Endothelial cell of umbilical vein (primary cell): ENCODE measurements around the gene KRT10. TPM values are rescaled to one million over a fixed set of nuclear protein-coding genes. Genes with fewer than 3 reads are reported as not detected.

Source experiments
- BruUV-seq: library from RNA; stranded (reverse); fragments of 400-500 nt; replicated peaks from 2 replicates; lab custom pipeline; 2021; lab: Mats Ljungman, UMichigan
- CTCF ChIA-PET: fragments of 300-600, 350-600 bp; sonication (Branson Sonifier 250); formaldehyde crosslinking; loops from one replicate; lab custom pipeline; 2021; ENCODE audit warnings: antibody characterized with exemption, inconsistent platforms; lab: Charles Lee
- POLR2A ChIA-PET: fragments of 300-600, 350-600 bp; sonication (Branson Sonifier 250); formaldehyde crosslinking; loops from one replicate; lab custom pipeline; 2021; ENCODE audit warnings: antibody characterized with exemption, inconsistent platforms; lab: Charles Lee
- DNase-seq: peaks from one replicate; pipeline ENCODE4 v3.0.0-alpha.2; 2011; ENCODE audit warnings: low read depth, low spot score
- FAIRE-seq: peaks from 2 replicates; lab custom pipeline; 2011; peaks lifted over from hg19 to GRCh38; lab: Jason Lieb, UNC
- H2AFZ ChIP-seq: 2 replicates; pipeline ENCODE4 v1.6.0; 2012; ENCODE audit warnings: low read depth, low read length, control low read depth, inconsistent platforms
- H3K27ac ChIP-seq: 2 replicates; pipeline ENCODE4 v1.5.1; 2011; ENCODE audit warnings: low read depth, mild to moderate bottlenecking, control low read depth, low read length, moderate library complexity; ENCODE audit not compliant: insufficient read depth
- H3K27me3 ChIP-seq, 2 experiments: 2 replicates each; pipeline versions ENCODE4 v1.6.0 to v1.6.1; 2011; ENCODE audit warnings: low read length in 2 of 2, mixed read lengths in 1 of 2; ENCODE audit not compliant: control insufficient read depth in 2 of 2, insufficient read depth in 2 of 2
- H3K36me3 ChIP-seq, 2 experiments: 2 replicates in 1 of 2; 3 replicates in 1 of 2; pipeline ENCODE4 v1.5.1; 2011; ENCODE audit warnings: low read length in 2 of 2, mild to moderate bottlenecking in 1 of 2, moderate library complexity in 1 of 2; ENCODE audit not compliant: control insufficient read depth in 2 of 2, insufficient read depth in 2 of 2; ENCODE audit errors: extremely low read depth in 1 of 2
- H3K4me1 ChIP-seq: 3 replicates; pipeline ENCODE4 v1.5.1; 2011; ENCODE audit warnings: mild to moderate bottlenecking, low read length; ENCODE audit not compliant: control insufficient read depth, insufficient read depth; ENCODE audit errors: extremely low read depth
- H3K4me2 ChIP-seq: 2 replicates; pipeline ENCODE4 v1.6.1; 2011; ENCODE audit warnings: low read length, control low read depth, mixed read lengths; ENCODE audit not compliant: insufficient read depth
- H3K4me3 ChIP-seq, 3 experiments: fragments of 200-600 bp in 1 of 3; sonication (generic), shearing (Covaris generic) in 1 of 3; replicated peaks in 1 of 3; 2 replicates each; pipeline ENCODE4 v1.5.1; 2011 to 2016; ENCODE audit warnings: control low read depth in 3 of 3, low read length in 3 of 3, mild to moderate bottlenecking in 2 of 3, inconsistent platforms in 1 of 3, low read depth in 1 of 3, moderate library complexity in 1 of 3; ENCODE audit not compliant: insufficient read depth in 1 of 3
- H3K79me2 ChIP-seq: 2 replicates; pipeline ENCODE4 v1.6.0; 2012; ENCODE audit warnings: low read length, inconsistent platforms; ENCODE audit not compliant: control insufficient read depth, insufficient read depth
- H3K9ac ChIP-seq: replicated peaks from 2 replicates; pipeline ENCODE3; 2011; ENCODE audit warnings: low read length, control low read depth; ENCODE audit not compliant: insufficient read depth; ENCODE audit errors: extremely low read depth
- H3K9me1 ChIP-seq: replicated peaks from 3 replicates; pipeline ENCODE4 v1.6.0; 2011; ENCODE audit warnings: mild to moderate bottlenecking, low read length; ENCODE audit not compliant: control insufficient read depth, insufficient read depth; ENCODE audit errors: extremely low read depth
- H3K9me3 ChIP-seq: replicated peaks from 2 replicates; pipeline ENCODE4 v1.5.1; 2012; ENCODE audit warnings: low read length, inconsistent platforms; ENCODE audit not compliant: control insufficient read depth, insufficient read depth
- H4K20me1 ChIP-seq: replicated peaks from 2 replicates; pipeline ENCODE3; 2011; ENCODE audit warnings: mild to moderate bottlenecking, low read length; ENCODE audit not compliant: control insufficient read depth, insufficient read depth; ENCODE audit errors: extremely low read depth
- EZH2 ChIP-seq: IDR thresholded peaks from 2 replicates; pipeline ENCODE4 v1.6.1; 2012; ENCODE audit warnings: borderline replicate concordance, low read depth, mild to moderate bottlenecking, moderate library complexity, low read length, inconsistent platforms; ENCODE audit not compliant: severe bottlenecking
- FOS ChIP-seq: IDR thresholded peaks from 2 replicates; pipeline ENCODE4 v1.6.1; 2011; ENCODE audit warnings: mild to moderate bottlenecking, low read length, moderate library complexity, borderline replicate concordance; ENCODE audit not compliant: insufficient read depth
- GATA2 ChIP-seq: IDR thresholded peaks from 2 replicates; pipeline ENCODE4 v1.7.0; 2011; ENCODE audit warnings: low read depth, mild to moderate bottlenecking, moderate library complexity, mixed read lengths, low read length; ENCODE audit not compliant: insufficient read length, insufficient read depth
- JUN ChIP-seq: IDR thresholded peaks from 2 replicates; pipeline ENCODE4 v1.6.1; 2011; ENCODE audit warnings: borderline replicate concordance, low read depth; ENCODE audit not compliant: insufficient read length, insufficient read depth
- MYC ChIP-seq: IDR thresholded peaks from one replicate; pipeline ENCODE4 v1.6.1; 2011; ENCODE audit warnings: mild to moderate bottlenecking, low read depth, low read length
- POLR2A ChIP-seq: IDR thresholded peaks from 2 replicates; pipeline ENCODE4 v1.6.1; 2012; ENCODE audit warnings: low read depth, mild to moderate bottlenecking, control low read depth, low read length
- POLR2AphosphoS5 ChIP-seq: IDR thresholded peaks from 2 replicates; pipeline ENCODE4 v1.6.1; 2012; ENCODE audit warnings: low read depth, mild to moderate bottlenecking, control low read depth, low read length, moderate library complexity; ENCODE audit not compliant: insufficient read depth
- dilution Hi-C: fragments of 300-500 bp; cut with MboI; formaldehyde crosslinking; loops from one replicate; pipeline ENCODE4 v1.15.0; 2019; ENCODE audit warnings: low sequenced_read_pairs; ENCODE audit not compliant: extremely low pct_ligation_motif_present
- intact Hi-C: fragments of 100-400 bp; cut with micrococcal nuclease; formaldehyde crosslinking; loops from one replicate; pipeline ENCODE4 v1.10.0; 2022
- polyA plus RNA-seq, 4 experiments: library from polyadenylated mRNA; depleted of rRNA in 3 of 4; stranded (reverse) in 3 of 4; unstranded in 1 of 4; fragments of >200 nt; gene quantifications; 2 replicates each; pipeline versions ENCODE4 v1.2.1 to v1.2.3, GENCODE V29; 2011 to 2012; ENCODE audit warnings: missing spikeins in 1 of 4
- total RNA-seq: library from RNA; stranded (reverse); gene quantifications from 2 replicates; pipeline ENCODE4 v1.2.3, GENCODE V29; 2021
- TF ChIP-seq, protein P1 (sequence below): IDR thresholded peaks from 2 replicates; pipeline ENCODE4 v1.6.1; 2011; ENCODE audit not compliant: insufficient read depth, insufficient read length
- TF ChIP-seq, protein P2 (sequence below), 2 donors: IDR thresholded peaks; 1 replicate in 1 of 2; 2 replicates in 1 of 2; pipeline ENCODE4 v1.5.1; 2011; ENCODE audit warnings: low read length in 2 of 2, mild to moderate bottlenecking in 2 of 2, moderate library complexity in 2 of 2, control low read depth in 1 of 2, inconsistent platforms in 1 of 2, low read depth in 1 of 2; ENCODE audit not compliant: insufficient read depth in 1 of 2; ENCODE audit errors: extremely low read depth in 1 of 2

KRT10 gene
- total and polyA plus RNA-seq, 2 donors (not counting 3 experiments of a cell fraction or from before 2014, with no cell fraction given): 5.1 to 55.6 TPM

DNA sequence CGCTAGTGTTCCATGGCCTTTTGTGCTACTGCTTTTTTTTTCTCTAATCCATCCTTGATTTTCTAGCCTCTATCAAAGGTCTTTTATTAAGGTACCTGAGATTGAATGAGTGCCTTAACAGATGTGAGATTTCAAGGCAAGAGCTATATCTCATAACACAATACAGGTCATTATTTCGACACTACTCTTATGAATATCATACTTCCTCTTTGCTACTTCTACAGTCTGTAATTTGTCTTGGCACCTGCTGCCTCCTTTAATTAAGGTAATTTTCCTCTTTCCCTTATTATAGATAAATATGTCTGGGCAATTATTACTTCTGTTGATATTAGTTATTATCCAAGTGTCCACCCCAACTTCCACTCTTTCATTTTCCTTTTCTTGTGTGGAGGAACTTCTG lies 27.9 kb downstream of the KRT10 start:
- H3K79me2 ChIP-seq: no peaks in the 10 kb centered on the region
- H3K4me3 ChIP-seq: no peak overlapping the region
- no peaks in the 10 kb centered on the region for H4K20me1 ChIP-seq
- no peaks in the 10 kb centered on the region for H3K9me1 ChIP-seq
- ChIA-PET POLR2A (no interaction called here), CTCF (interaction anchor here (3.2 kb wide), 1 partner anchor 179 kb away, joined by 19 read pairs; no protein-coding TSS in a partner anchor)
- TF ChIP-seq JUN (no peak), POLR2A (no peak), FOS (no peak)
- TF ChIP-seq, protein P1, sequence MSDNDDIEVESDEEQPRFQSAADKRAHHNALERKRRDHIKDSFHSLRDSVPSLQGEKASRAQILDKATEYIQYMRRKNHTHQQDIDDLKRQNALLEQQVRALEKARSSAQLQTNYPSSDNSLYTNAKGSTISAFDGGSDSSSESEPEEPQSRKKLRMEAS: no peak
- H3K27ac ChIP-seq: no peak overlapping the region
- intact Hi-C loops: no loop called here
- H3K9me3 ChIP-seq: no peaks in the 10 kb centered on the region
- H2AFZ ChIP-seq: no peak overlapping the region
- dilution Hi-C loops: no loop called here
- BruUV-seq: no TSS peak
- peaks cover 8 to 13% of the 10 kb centered on the region in 2 experiments for H3K27me3 ChIP-seq
- DNase-seq (no peak), FAIRE-seq (no peak)
- H3K36me3 ChIP-seq: no peaks in the 10 kb centered on the region
- no peak overlapping the region for H3K9ac ChIP-seq
- H3K4me2 ChIP-seq: no peak overlapping the region
- no peaks in the 10 kb centered on the region for H3K4me1 ChIP-seq

DNA sequence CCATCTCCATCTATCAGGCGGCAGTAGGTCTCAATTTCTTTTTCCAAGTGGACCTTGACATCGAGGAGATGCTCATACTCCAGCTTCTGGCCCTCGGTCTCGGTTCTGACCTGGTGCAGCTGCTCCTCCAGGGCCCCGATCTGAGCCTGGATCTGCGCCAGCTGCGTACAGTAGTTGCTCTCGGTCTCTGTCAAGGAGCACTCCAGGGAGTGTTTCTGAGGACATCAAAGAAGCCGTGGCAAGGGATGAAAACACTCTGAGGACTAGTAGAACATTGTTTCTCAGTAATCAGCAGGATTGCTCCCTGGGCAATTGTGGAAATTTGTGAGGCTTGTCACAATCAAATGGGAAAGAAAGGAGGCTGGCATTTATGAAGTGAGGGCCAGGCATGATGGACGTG lies 28.6 kb downstream of the KRT10 start:
- intact Hi-C loops (no loop called here), dilution Hi-C loops (no loop called here)
- BruUV-seq: no TSS peak
- H3K9me3 ChIP-seq: no peaks in the 10 kb centered on the region
- no peaks in the 10 kb centered on the region for H3K79me2 ChIP-seq
- H3K4me2 ChIP-seq: no peak overlapping the region
- H3K9ac ChIP-seq: no peak overlapping the region
- FAIRE-seq (no peak), DNase-seq (no peak)
- peaks cover 10 to 17% of the 10 kb centered on the region in 2 experiments for H3K27me3 ChIP-seq
- H3K36me3 ChIP-seq: no peaks in the 10 kb centered on the region
- H3K27ac ChIP-seq: no peak overlapping the region
- H2AFZ ChIP-seq: no peak overlapping the region
- H4K20me1 ChIP-seq: no peaks in the 10 kb centered on the region
- ChIA-PET POLR2A (no interaction called here), CTCF (interaction anchor here (1.5 to 3.2 kb wide), 2 partner anchors 9 to 179 kb away, joined by 6 to 19 read pairs; no protein-coding TSS in a partner anchor)
- H3K4me1 ChIP-seq: no peaks in the 10 kb centered on the region
- no peak overlapping the region for H3K4me3 ChIP-seq
- TF ChIP-seq EZH2 (no peak), JUN (no peak), POLR2A (no peak), GATA2 (no peak), FOS (no peak), POLR2AphosphoS5 (no peak), MYC (no peak)
- TF ChIP-seq, protein P1: no peak
- TF ChIP-seq, protein P2, sequence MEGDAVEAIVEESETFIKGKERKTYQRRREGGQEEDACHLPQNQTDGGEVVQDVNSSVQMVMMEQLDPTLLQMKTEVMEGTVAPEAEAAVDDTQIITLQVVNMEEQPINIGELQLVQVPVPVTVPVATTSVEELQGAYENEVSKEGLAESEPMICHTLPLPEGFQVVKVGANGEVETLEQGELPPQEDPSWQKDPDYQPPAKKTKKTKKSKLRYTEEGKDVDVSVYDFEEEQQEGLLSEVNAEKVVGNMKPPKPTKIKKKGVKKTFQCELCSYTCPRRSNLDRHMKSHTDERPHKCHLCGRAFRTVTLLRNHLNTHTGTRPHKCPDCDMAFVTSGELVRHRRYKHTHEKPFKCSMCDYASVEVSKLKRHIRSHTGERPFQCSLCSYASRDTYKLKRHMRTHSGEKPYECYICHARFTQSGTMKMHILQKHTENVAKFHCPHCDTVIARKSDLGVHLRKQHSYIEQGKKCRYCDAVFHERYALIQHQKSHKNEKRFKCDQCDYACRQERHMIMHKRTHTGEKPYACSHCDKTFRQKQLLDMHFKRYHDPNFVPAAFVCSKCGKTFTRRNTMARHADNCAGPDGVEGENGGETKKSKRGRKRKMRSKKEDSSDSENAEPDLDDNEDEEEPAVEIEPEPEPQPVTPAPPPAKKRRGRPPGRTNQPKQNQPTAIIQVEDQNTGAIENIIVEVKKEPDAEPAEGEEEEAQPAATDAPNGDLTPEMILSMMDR (IDR thresholded peaks at IDR 0.05; ENCODE audit: extremely low read depth in 1 of 2, insufficient read depth in 1 of 2, low read depth in 1 of 2, low read length in 2 of 2): no peak
- no peaks in the 10 kb centered on the region for H3K9me1 ChIP-seq
